Left ventricle myocardium inferior (tissue), 1 donor: Measurements from ENCODE around the gene PLEKHG3. TPM values are rescaled to one million over a fixed set of nuclear protein-coding genes. Genes with fewer than 3 reads are reported as not detected.

Experiments
- DNase-seq: peaks from one replicate; pipeline ENCODE4 v3.0.0-alpha.2; 2020
- H3K27ac ChIP-seq: fragments of 200-600 bp; replicated peaks from 2 replicates; pipeline ENCODE4 v1.8.0; 2021
- H3K27me3 ChIP-seq: fragments of 200-600 bp; 2 replicates; pipeline ENCODE4 v1.8.0; 2021; ENCODE audit warnings: low read depth
- H3K36me3 ChIP-seq: fragments of 200-600 bp; 2 replicates; pipeline ENCODE4 v1.8.0; 2021
- H3K4me1 ChIP-seq: fragments of 200-600 bp; 2 replicates; pipeline ENCODE4 v1.8.0; 2021
- H3K4me3 ChIP-seq: fragments of 200-600 bp; 2 replicates; pipeline ENCODE4 v1.8.0; 2021; ENCODE audit warnings: mild to moderate bottlenecking, moderate library complexity
- H3K9me3 ChIP-seq: fragments of 200-600 bp; replicated peaks from 2 replicates; pipeline ENCODE4 v1.8.0; 2021
- CTCF ChIP-seq: fragments of 200-600 bp; IDR thresholded peaks from 2 replicates; pipeline ENCODE4 v1.8.0; 2021; ENCODE audit warnings: antibody characterized with exemption, mild to moderate bottlenecking, borderline replicate concordance
- intact Hi-C: fragments of 100-400 bp; cut with micrococcal nuclease; formaldehyde crosslinking; loops from one replicate; pipeline ENCODE4 v1.11.0; 2022
- total RNA-seq: library from RNA; stranded (reverse); fragmentation: NEBNext Ultra II Directional; extraction: Animal tissue kit (Norgen Biotek cat#: 25700); gene quantifications from one replicate; pipeline ENCODE4 v1.2.1, GENCODE V29; 2021
- donor health status: DM: no; HTN: yes; CAD: no; lungs with severe emphysema.

PLEKHG3 gene
- total RNA-seq, 1 donor from 2014 or later: 16.5 TPM

GRCh38 chr14:64741961-64742360 lies 37.7 kb downstream of the PLEKHG3 start:
- intact Hi-C loops: no loop called here
- peaks cover 72% of the 10 kb centered on the region for H3K36me3 ChIP-seq
- DNase-seq: no peak

GRCh38 chr14:64743061-64743460 lies 38.8 kb downstream of the PLEKHG3 start:
- peaks cover 63% of the 10 kb centered on the region for H3K36me3 ChIP-seq
- intact Hi-C loops: no loop called here
- DNase-seq: no peak

More at GRCh38 chr14:64741961-64742360, 37.7 kb downstream of the PLEKHG3 start:
- no peak for TF ChIP-seq CTCF
- Histone ChIP-seq H3K4me3 (no peak overlapping the region), H3K27ac (no peak overlapping the region), H3K27me3 (no peaks in the 10 kb centered on the region), H3K9me3 (no peaks in the 10 kb centered on the region), H3K4me1 (peaks cover 20% of the 10 kb centered on the region)

GRCh38 chr14:64745511-64746091 lies 41.4 kb downstream of the PLEKHG3 start:
- H3K9me3 ChIP-seq: no peaks in the 10 kb centered on the region
- no peak for DNase-seq
- H3K27me3 ChIP-seq: no peaks in the 10 kb centered on the region
- intact Hi-C loops: no loop called here
- TF ChIP-seq CTCF: peak; percentile 37
- peak overlapping the region; percentile 42 for H3K27ac ChIP-seq
- H3K36me3 ChIP-seq: peaks cover 51% of the 10 kb centered on the region
- H3K4me3 ChIP-seq: no peak overlapping the region
- peaks cover 25% of the 10 kb centered on the region for H3K4me1 ChIP-seq

More at GRCh38 chr14:64743061-64743460, 38.8 kb downstream of the PLEKHG3 start:
- Histone ChIP-seq H3K9me3 (no peaks in the 10 kb centered on the region), H3K27ac (no peak overlapping the region), H3K4me1 (peaks cover 25% of the 10 kb centered on the region), H3K4me3 (no peak overlapping the region), H3K27me3 (no peaks in the 10 kb centered on the region)
- TF ChIP-seq CTCF: no peak

- DNase-seq: no peak
- Histone ChIP-seq H3K9me3 (no peaks in the 10 kb centered on the region), H3K27me3 (no peaks in the 10 kb centered on the region), H3K27ac (peak overlapping the region; percentile 42), H3K4me1 (peaks cover 25% of the 10 kb centered on the region), H3K4me3 (no peak overlapping the region), H3K36me3 (peaks cover 41% of the 10 kb centered on the region)
- intact Hi-C loops: no loop called here
- TF ChIP-seq CTCF: no peak
Observed at GRCh38 chr14:64746298-64747250, 42.4 kb downstream of the PLEKHG3 start.

GRCh38 chr14:64747327-64747726 lies 43.1 kb downstream of the PLEKHG3 start:
- TF ChIP-seq CTCF: no peak
- H3K27me3 ChIP-seq: no peaks in the 10 kb centered on the region
- intact Hi-C loops: no loop called here
- peaks cover 34% of the 10 kb centered on the region for H3K36me3 ChIP-seq
- no peak for DNase-seq
- H3K9me3 ChIP-seq: no peaks in the 10 kb centered on the region
- H3K4me1 ChIP-seq: peaks cover 25% of the 10 kb centered on the region
- H3K4me3 ChIP-seq: no peak overlapping the region
- H3K27ac ChIP-seq: peak overlapping the region; percentile 42
